K562 (cell line): ENCODE results near the gene ALB.

ENCODE experiments used
- CTCF ChIP-seq, 3 experiments: IDR thresholded peaks in 2 of 3; conservative IDR thresholded peaks in 1 of 3; 2 replicates each; pipeline ENCODE4 v1.5.1; 2011 to 2012; ENCODE audit warnings: low read length in 3 of 3, mild to moderate bottlenecking in 3 of 3, control low read depth in 2 of 3, improper control_type of control experiment in 1 of 3, inconsistent platforms in 1 of 3, low read depth in 1 of 3, mixed read lengths in 1 of 3, moderate library complexity in 1 of 3; ENCODE audit not compliant: insufficient read depth in 2 of 3
- ELK1 ChIP-seq: sonication (generic); formaldehyde crosslinking; IDR thresholded peaks from 2 replicates; pipeline ENCODE4 v1.8.1; 2022; ENCODE audit warnings: missing genetic modification reagents
- HSF4 ChIP-seq: fragments of 250-450 bp; sonication (Bioruptor Pico); IDR thresholded peaks from 2 replicates; pipeline ENCODE4 v2.1.2; 2022; ENCODE audit warnings: mild to moderate bottlenecking, moderate library complexity, borderline replicate concordance
- MTA1 ChIP-seq: fragments of 450-650 bp; IDR thresholded peaks from 2 replicates; pipeline ENCODE4 v1.6.1; 2017; ENCODE audit warnings: borderline replicate concordance
- NRF1 ChIP-seq, 2 experiments: fragments of 450-650 bp; IDR thresholded peaks in 1 of 2; conservative IDR thresholded peaks in 1 of 2; 2 replicates each; pipeline ENCODE4 v1.6.1; 2014; ENCODE audit warnings: mild to moderate bottlenecking in 2 of 2
- POLR2A ChIP-seq: fragments of 450-650 bp; conservative IDR thresholded peaks from 2 replicates; pipeline ENCODE4 v1.6.1; 2016
- PTRF ChIP-seq: fragments of 450-650 bp; IDR thresholded peaks from 2 replicates; pipeline ENCODE4 v1.6.1; 2016; ENCODE audit warnings: mild to moderate bottlenecking, missing genetic modification characterization, missing compliant biosample characterization
- SRF ChIP-seq, 2 experiments: fragments of 250-450, 450-650 bp in 1 of 2; sonication (Bioruptor Pico) in 1 of 2; sonication (generic) in 1 of 2; formaldehyde crosslinking; IDR thresholded peaks; 2 replicates each; pipeline versions ENCODE4 v1.5.0 to v1.5.1; 2020 to 2022; ENCODE audit warnings: mild to moderate bottlenecking in 1 of 2, missing genetic modification reagents in 1 of 2
- TBL1XR1 ChIP-seq, 2 experiments: IDR thresholded peaks; 2 replicates each; pipeline ENCODE4 v1.6.1; 2012; ENCODE audit warnings: improper control_type of control experiment in 2 of 2, low read length in 2 of 2, mild to moderate bottlenecking in 1 of 2
- TEAD2 ChIP-seq: fragments of 450-650 bp; IDR thresholded peaks from 2 replicates; pipeline ENCODE4 v1.6.1; 2016; ENCODE audit warnings: missing genetic modification characterization, control low read depth, missing compliant biosample characterization
- YY1 ChIP-seq, 3 experiments: IDR thresholded peaks; 2 replicates each; pipeline ENCODE4 v1.6.1; 2011; ENCODE audit warnings: low read length in 2 of 3, mild to moderate bottlenecking in 2 of 3, moderate library complexity in 2 of 3, borderline replicate concordance in 1 of 3, control low read depth in 1 of 3, low read depth in 1 of 3; ENCODE audit not compliant: insufficient read depth in 3 of 3, insufficient replicate concordance in 2 of 3, control insufficient read depth in 1 of 3, insufficient read length in 1 of 3; ENCODE audit errors: extremely low read depth in 1 of 3
- TF ChIP-seq, protein P1 (sequence below): sonication (generic); formaldehyde crosslinking; IDR thresholded peaks from 2 replicates; pipeline ENCODE4 v1.8.0; 2022; ENCODE audit warnings: missing genetic modification reagents, mild to moderate bottlenecking, borderline replicate concordance
- TF ChIP-seq, protein P2 (sequence below), 2 experiments: IDR thresholded peaks in 1 of 2; conservative IDR thresholded peaks in 1 of 2; 2 replicates each; pipeline ENCODE4 v1.6.1; 2016; ENCODE audit warnings: low read depth in 2 of 2, mild to moderate bottlenecking in 1 of 2, missing compliant biosample characterization in 1 of 2, missing genetic modification characterization in 1 of 2, moderate library complexity in 1 of 2
- TF ChIP-seq, protein P3 (sequence below): fragments of 250-450 bp; sonication (Bioruptor Pico); IDR thresholded peaks from 2 replicates; pipeline ENCODE4 v1.8.0; 2022; ENCODE audit warnings: inconsistent platforms

DNA sequence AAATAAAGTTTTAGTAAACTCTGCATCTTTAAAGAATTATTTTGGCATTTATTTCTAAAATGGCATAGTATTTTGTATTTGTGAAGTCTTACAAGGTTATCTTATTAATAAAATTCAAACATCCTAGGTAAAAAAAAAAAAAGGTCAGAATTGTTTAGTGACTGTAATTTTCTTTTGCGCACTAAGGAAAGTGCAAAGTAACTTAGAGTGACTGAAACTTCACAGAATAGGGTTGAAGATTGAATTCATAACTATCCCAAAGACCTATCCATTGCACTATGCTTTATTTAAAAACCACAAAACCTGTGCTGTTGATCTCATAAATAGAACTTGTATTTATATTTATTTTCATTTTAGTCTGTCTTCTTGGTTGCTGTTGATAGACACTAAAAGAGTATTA lies 370 bp downstream of the ALB start:
- TF ChIP-seq ELK1 = no peak
- no peak for TF ChIP-seq YY1 (IDR thresholded peaks at IDR 0.05; ENCODE audit: borderline replicate concordance in 1 of 3, control insufficient read depth in 1 of 3, extremely low read depth in 1 of 3, insufficient read depth in 3 of 3, insufficient read length in 1 of 3, insufficient replicate concordance in 2 of 3, low read depth in 1 of 3, low read length in 2 of 3)
- no peak for TF ChIP-seq PTRF
- TF ChIP-seq NRF1 (conservative IDR thresholded peaks at IDR 0.05 in 1 of 2, IDR thresholded peaks at IDR 0.05 in 1 of 2) = no peak
- no peak for TF ChIP-seq CTCF (IDR thresholded peaks at IDR 0.05 in 2 of 3, conservative IDR thresholded peaks at IDR 0.05 in 1 of 3; ENCODE audit: insufficient read depth in 2 of 3, low read depth in 1 of 3, low read length in 3 of 3)
- TF ChIP-seq TEAD2 (tag) = no peak
- no peak for TF ChIP-seq POLR2A
- TF ChIP-seq MTA1 = no peak
- TF ChIP-seq, protein P1, sequence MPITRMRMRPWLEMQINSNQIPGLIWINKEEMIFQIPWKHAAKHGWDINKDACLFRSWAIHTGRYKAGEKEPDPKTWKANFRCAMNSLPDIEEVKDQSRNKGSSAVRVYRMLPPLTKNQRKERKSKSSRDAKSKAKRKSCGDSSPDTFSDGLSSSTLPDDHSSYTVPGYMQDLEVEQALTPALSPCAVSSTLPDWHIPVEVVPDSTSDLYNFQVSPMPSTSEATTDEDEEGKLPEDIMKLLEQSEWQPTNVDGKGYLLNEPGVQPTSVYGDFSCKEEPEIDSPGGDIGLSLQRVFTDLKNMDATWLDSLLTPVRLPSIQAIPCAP (CRISPR knock-in tag) = no peak
- TF ChIP-seq SRF (CRISPR knock-in tag; IDR thresholded peaks at IDR 0.05) = no peak
- no peak for TF ChIP-seq TBL1XR1 (IDR thresholded peaks at IDR 0.05; ENCODE audit: low read length in 2 of 2)
- TF ChIP-seq HSF4 (CRISPR knock-in tag) = no peak
- TF ChIP-seq, protein P2, sequence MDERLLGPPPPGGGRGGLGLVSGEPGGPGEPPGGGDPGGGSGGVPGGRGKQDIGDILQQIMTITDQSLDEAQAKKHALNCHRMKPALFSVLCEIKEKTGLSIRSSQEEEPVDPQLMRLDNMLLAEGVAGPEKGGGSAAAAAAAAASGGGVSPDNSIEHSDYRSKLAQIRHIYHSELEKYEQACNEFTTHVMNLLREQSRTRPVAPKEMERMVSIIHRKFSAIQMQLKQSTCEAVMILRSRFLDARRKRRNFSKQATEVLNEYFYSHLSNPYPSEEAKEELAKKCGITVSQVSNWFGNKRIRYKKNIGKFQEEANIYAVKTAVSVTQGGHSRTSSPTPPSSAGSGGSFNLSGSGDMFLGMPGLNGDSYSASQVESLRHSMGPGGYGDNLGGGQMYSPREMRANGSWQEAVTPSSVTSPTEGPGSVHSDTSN (CRISPR knock-in tag; IDR thresholded peaks at IDR 0.05; ENCODE audit: low read depth) = no peak
- TF ChIP-seq, protein P2 (tag; conservative IDR thresholded peaks at IDR 0.05; ENCODE audit: low read depth) = no peak
- TF ChIP-seq, protein P3, sequence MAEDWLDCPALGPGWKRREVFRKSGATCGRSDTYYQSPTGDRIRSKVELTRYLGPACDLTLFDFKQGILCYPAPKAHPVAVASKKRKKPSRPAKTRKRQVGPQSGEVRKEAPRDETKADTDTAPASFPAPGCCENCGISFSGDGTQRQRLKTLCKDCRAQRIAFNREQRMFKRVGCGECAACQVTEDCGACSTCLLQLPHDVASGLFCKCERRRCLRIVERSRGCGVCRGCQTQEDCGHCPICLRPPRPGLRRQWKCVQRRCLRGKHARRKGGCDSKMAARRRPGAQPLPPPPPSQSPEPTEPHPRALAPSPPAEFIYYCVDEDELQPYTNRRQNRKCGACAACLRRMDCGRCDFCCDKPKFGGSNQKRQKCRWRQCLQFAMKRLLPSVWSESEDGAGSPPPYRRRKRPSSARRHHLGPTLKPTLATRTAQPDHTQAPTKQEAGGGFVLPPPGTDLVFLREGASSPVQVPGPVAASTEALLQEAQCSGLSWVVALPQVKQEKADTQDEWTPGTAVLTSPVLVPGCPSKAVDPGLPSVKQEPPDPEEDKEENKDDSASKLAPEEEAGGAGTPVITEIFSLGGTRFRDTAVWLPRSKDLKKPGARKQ (CRISPR knock-in tag) = no peak
